GM19438 (cell line): Measurements from ENCODE around the gene KLHL21.
A peak's percentile ranks its signal among the peaks of the same experiment; 100 is the strongest.
"Not testable (repeated sequence)": the region's sequence is repeated elsewhere in the genome, so short reads cannot be mapped to it uniquely, and the experiment has no call there.

Experiments
- ATAC-seq: cut with Tn5 transposase; IDR thresholded peaks from one replicate; pipeline ENCODE4 v1.9.1; 2021; ENCODE audit warnings: low read depth; ENCODE audit not compliant: unreplicated experiment

Gene KLHL21

DNA sequence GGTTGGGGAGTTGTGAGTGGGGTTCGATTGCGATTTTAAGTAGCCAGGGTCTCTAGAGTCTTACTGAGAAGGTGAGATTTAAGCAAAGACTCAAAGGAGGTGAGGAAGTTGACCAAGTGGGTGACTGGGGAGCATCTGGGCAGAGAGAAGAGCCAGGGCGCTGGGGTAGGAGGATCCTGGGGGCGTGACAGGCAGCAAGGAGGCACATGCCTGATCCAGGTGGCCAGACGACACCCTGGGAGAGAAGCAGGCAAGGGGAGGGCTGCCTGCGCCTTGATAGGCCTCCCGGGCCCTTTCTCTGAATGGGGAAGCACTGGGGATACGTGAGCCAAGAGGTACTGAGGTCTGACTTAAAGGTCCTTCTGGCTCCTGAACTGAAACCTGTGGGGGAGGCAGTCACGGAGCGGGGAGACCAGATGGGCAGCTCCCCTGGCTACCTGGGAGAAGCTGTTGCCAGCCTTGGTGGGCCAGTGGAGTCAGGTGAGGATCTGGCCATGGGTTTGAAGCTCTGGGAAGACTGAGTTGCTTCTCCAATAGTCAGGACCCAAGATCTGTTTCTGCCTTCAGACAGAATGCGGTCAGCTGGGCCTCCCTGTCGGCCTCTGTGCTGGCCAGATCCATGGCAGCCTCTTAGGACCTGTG, 17.5 kb downstream of the KLHL21 start:
- no peak for ATAC-seq

DNA sequence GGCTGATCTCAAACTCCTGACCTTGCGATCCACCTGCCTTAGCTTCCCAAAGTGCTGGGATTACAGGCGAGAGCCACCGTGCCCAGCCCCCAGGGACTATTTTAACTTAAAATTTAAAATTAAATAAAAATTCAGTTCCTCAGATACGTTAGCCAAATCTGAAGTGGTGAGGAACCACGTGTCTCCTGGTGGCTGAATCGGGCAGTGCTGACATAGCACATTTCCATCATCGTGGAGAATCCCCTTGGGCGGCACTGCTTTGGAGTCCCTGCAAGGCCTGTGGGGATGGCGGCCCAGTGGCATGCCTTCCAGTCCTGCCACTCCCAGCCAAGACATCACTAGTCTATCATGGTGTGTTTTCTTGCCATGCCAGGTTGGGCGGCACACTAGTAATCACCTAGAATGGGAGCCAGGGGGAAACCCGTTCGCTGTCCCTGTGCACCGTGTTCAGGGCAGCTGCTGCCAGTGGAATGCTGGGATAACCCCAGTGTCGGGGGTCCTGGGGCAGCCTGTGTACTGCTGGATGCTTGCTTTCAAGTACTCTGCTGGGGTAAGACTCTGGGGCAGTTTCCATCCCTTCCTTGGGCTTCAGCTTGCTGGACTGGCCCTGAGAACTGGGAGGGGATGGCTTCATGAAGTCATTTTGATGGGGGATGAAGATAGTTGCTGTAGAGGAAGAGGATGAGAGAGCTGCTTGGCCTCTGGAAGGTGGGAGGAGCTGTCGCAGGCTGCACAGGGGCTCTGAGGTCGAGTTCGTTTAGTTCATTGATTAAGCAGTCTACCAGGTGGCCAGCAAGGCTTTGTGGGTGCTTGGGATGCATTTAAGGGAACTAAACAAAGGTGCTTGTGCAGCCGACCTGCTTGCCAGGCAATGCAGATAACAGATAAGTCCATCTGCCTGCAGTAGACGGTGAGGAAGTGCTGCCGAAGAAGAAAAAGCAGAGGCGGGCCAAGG, 18.3 kb downstream of the KLHL21 start:
- ATAC-seq, result no peak

DNA sequence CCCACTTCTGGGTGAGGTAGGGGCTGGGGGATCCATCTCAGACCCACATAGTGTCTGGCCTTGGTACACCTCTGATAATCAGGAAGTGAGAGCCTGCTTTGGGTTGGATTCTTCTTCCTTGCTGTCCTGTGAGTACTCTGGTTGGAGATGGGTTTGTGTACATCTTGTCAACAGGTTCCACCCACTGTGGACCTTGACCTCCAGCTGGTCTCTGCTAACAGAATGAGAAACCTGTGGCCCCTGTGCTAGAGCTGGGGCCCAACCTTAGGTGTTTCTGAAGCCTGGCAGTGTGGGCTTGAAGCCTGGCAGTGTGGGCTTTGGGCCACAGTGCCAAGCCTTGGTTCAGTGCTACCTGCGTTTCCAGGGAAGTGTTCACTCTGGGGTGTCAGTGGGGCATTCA, 20.3 kb downstream of the KLHL21 start:
- ATAC-seq, result no peak

DNA sequence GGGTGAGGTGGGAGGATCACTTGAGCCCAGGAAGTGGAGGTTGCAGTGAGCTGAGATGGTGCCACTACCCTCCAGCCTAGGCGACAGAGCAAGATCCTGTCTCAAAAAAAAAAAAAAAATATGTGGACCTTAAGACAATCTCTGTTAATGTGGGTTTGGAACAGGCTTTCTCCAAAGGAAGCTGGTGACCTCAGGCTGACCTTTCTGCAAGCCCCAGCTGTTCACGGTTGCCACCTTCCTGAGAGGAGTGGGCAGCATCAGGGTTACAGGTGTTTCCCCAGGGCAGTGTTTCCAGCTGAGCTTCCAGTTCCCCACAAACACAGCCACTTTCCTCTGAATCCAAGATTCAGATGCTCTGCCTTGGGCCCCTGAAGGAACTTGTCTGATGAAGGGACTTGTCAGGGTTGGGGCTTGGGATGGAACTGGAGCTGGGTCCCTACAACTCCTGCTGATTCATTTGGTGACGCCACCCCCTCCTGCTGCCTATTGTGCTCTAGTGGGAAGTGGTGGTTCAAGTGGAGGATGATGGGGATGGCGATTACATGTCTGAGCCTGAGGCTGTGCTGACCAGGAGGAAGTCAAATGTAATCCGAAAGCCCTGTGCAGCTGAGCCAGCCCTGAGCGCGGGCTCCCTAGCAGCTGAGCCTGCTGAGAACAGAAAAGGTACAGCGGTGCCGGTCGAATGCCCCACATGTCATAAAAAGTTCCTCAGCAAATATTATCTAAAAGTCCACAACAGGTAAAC, 20.9 kb downstream of the KLHL21 start:
- ATAC-seq, result no peak

DNA sequence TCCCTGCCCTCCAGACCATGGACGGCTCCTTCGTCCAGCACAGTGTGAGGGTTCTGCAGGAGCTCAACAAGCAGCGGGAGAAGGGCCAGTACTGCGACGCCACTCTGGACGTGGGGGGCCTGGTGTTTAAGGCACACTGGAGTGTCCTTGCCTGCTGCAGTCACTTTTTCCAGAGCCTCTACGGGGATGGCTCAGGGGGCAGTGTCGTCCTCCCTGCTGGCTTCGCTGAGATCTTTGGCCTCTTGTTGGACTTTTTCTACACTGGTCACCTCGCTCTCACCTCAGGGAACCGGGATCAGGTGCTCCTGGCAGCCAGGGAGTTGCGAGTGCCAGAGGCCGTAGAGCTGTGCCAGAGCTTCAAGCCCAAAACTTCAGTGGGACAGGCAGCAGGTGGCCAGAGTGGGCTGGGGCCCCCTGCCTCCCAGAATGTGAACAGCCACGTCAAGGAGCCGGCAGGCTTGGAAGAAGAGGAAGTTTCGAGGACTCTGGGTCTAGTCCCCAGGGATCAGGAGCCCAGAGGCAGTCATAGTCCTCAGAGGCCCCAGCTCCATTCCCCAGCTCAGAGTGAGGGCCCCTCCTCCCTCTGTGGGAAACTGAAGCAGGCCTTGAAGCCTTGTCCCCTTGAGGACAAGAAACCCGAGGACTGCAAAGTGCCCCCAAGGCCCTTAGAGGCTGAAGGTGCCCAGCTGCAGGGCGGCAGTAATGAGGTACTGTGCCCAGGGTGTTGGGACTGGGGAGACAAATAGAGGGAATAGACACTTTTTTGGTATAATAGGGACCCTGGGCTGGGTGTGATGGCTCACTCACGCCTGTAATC, 21.9 kb downstream of the KLHL21 start:
- no peak for ATAC-seq

DNA sequence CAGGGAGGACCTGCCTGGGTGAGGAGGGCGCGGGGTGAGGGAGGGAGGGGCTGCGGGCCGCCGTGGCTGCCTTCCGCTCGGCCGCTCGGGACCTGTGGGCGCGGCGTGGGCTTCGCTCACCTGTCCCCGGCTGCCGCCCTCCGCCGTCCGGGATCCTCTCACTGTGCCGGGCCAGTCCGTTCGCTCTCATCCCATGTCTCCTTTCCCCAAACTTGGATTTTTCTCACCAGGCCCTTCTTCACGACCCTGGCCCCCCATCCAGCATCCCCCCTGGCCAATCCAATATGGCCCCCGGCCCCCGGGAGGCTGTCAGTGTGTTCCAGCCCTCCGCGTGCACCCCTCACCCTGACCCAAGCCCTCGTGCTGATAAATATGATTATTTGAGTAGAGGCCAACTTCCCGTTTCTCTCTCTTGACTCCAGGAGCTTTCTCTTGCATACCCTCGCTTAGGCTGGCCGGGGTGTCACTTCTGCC, 22.5 kb downstream of the KLHL21 start:
- ATAC-seq, result no peak

DNA sequence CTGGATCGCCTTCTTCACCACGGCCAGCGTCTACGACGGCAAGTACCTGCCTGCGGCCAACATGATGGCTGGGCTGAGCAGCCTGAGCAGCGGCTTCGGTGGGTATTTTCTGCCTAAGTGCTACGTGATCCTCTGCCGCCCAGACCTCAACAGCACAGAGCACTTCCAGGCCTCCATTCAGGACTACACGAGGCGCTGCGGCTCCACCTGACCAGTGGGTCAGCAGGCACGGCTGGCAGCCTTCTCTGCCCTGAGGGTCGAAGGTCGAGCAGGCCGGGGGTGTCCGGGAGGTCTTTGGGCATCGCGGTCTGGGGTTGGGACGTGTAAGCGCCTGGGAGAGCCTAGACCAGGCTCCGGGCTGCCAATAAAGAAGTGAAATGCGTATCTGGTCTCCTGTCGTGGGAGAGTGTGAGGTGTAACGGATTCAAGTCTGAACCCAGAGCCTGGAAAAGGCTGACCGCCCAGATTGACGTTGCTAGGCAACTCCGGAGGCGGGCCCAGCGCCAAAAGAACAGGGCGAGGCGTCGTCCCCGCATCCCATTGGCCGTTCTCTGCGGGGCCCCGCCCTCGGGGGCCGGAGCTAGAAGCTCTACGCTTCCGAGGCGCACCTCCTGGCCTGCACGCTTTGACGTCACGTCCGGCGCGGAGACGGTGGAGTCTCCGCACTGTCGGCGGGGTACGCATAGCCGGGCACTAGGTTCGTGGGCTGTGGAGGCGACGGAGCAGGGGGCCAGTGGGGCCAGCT, 23.1 kb downstream of the KLHL21 start, which contains the start of gene ZBTB48:
Gene ZBTB48 (plus strand): TSS at position 621 of the 745 bp plus-strand sequence. CDS start 616 bp downstream, outside the sequence.
- peak; percentile 91 for ATAC-seq

DNA sequence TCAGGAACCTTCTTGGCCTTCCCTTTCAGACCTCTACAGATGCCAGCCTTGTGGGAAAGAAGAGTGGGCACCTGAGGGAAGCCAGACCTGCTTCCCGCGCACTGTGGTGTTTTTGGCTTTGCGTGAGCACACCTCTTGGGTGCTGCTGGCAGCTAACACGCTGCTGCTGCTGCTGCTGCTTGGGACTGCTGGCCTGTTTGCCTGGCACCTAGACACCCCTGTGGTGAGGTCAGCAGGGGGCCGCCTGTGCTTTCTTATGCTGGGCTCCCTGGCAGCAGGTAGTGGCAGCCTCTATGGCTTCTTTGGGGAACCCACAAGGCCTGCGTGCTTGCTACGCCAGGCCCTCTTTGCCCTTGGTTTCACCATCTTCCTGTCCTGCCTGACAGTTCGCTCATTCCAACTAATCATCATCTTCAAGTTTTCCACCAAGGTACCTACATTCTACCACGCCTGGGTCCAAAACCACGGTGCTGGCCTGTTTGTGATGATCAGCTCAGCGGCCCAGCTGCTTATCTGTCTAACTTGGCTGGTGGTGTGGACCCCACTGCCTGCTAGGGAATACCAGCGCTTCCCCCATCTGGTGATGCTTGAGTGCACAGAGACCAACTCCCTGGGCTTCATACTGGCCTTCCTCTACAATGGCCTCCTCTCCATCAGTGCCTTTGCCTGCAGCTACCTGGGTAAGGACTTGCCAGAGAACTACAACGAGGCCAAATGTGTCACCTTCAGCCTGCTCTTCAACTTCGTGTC, 23.9 kb downstream of the KLHL21 start:
- ATAC-seq, result no peak

DNA sequence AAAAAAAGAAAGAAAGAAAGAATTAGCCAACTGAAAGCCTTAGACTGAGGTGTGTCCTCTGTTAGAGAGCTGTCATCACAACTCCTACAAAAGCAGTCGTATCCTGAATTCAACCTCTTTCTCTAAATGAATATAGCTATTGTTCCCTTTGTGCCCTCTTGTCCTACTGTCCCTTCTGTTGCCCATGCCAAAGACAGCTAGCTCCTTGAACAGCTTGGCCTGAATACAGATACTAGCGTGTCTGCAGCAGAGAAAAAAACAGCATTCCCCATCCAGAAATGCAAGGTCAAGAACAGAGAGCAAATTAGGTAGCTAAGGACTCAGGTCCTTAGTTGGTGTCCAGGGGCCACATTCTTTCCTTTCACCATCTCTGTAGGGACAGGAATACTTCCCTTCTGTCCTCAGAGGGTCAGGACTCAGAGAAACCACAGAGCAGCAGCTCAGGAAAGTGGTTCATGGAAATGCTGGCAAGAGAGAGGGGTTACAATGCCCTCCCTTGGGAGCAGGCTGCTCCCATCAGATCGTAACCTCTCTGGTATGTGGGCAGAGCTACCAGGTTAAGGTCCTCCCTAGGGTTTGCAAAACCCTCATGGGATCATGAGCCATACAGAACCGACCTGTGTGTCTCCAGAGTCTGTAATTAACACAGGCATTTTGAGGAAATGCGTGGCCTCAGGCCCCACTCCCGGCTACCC, 24.7 kb downstream of the KLHL21 start:
- no peak for ATAC-seq

DNA sequence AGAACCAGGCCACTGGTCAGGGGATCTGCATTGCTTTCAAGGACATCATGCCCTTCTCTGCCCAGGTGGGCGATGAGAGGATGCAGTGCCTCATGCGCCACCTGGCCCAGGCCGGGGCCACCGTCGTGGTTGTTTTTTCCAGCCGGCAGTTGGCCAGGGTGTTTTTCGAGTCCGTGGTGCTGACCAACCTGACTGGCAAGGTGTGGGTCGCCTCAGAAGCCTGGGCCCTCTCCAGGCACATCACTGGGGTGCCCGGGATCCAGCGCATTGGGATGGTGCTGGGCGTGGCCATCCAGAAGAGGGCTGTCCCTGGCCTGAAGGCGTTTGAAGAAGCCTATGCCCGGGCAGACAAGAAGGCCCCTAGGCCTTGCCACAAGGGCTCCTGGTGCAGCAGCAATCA, 27.9 kb downstream of the KLHL21 start:
- no peak for ATAC-seq

DNA sequence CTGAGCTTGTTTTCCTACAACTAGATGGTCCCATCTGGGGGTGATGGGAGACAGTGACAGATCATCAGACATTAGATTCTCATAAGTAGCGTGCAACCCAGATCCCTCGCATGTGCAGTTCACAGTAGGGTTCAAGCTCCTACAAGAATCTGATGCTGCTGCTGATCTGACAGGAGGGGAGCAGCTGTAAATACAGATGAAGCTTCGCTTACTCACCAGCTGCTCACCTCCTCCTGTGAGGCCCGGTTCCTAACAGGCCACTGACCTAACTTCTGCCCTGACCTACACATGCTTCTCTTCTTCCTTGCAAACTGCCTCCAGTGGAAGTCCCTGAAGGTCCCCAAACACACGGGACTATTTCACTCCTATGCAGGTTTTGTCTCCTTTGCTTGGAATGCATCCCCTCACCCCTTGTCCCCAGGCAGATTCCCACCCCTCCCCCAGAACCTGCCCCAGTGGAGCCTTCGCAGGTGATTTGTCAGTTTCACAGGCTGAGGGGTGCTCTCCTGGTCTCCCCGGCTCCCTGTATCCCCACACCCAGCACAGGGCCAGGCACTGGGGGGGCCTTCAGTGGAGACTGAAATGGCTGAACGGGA, 28.5 kb downstream of the KLHL21 start:
- no peak for ATAC-seq

DNA sequence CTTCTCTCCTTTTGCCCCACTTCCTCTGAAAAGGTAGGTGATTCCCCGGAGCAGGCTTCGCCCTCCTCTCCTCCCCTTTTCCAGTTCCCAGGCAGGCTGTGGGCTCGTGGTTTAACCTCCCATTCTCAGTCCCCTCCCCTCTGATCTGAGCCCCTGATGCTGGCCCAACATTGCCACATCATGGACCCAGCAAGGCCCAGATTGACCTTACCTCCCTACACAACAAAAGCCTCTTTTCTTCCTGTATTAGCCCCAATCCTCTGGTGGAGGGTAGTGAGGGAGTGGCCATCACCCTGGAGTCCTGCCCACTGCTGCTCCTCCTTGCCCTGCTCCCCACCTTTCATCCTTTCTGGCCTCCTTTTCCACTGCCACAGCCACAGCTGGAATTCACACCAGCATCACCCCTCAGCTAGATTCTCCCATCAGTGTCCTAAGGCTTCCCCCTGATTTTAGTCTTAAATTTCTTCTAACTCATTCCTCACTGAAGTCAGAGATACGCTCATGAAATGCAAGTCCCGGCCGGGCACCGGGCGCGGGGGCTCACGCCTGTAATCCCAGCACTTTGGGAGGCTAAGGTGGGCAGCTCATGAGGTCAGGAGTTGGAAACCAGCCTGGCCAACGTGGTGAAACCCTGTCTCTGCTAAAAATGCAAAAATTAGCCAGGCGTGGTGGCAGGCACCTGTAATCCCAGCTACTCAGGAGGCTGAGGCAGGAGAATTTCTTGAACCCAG, 29.9 kb downstream of the KLHL21 start:
- no peak for ATAC-seq

DNA sequence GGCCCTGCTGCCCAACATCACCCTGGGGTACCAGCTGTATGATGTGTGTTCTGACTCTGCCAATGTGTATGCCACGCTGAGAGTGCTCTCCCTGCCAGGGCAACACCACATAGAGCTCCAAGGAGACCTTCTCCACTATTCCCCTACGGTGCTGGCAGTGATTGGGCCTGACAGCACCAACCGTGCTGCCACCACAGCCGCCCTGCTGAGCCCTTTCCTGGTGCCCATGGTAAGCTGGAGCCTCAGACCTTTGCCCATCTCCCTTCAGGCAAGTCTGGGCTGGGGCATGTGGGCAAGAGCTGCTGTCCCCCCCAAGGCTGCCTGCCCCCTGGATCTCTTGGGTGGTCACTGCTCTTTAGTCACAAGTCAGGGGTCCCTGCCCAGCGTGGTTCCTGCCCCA, 31.7 kb downstream of the KLHL21 start:
- no peak for ATAC-seq

DNA sequence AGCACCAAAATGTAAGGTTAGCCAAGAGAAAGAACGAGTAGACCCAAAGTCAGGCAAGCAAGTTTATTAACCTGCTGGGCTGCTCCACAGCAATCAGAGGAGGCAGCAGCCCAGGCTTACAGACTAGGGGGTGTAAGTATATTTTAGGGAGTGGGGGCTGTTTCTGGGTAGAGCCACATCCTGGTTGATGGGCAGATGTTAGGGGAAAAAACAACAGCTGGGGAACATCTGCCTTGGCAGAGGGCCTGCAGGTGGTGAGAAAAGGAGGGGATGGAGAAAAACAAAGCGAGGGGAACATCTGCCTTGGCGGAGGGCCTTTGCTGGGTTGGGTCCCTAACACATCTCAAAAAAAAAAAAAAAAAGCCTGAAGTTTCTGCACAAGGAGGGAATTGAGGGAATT, 32.6 kb downstream of the KLHL21 start:
- no peak for ATAC-seq

DNA sequence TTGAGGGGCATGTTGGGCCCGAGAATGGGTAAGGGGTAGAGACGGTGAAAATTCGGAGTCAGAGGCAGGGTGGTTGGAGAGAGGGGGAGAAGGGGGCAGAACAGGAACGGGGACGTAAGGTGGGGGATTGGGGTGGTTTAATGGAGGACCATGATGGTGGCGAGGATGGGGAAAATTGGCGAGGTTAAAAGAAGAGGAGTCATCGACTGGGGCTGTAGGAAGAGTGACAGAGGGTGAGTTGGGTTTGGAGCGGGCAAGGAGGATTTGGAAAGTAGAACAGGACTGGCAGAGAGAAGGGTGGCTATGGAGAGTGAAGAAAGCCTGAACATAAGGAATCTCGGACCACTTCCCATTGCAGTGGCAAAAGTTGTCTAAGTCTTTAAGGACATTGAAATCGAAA, 33.6 kb downstream of the KLHL21 start:
- ATAC-seq, result no peak

DNA sequence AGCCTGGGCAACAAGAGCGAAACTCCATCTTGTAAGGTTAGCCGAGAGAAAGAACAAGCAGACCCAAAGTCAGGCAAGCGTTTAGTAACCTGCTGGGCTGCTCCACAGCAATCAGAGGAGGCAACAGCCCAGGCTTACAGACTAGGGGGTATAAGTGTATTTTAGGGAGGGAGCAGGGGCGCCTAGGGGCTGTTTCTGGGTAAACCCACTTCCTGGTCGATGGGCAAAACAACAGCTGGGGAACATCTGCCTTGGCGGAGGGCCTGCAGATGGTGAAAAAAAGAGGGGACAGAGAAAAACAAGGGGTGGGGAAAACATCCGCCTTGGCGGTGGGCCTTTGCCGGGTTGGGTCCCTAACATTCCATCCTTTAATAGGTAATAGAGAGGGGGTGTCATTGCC, 42.4 kb downstream of the KLHL21 start:
- ATAC-seq, result no peak

DNA sequence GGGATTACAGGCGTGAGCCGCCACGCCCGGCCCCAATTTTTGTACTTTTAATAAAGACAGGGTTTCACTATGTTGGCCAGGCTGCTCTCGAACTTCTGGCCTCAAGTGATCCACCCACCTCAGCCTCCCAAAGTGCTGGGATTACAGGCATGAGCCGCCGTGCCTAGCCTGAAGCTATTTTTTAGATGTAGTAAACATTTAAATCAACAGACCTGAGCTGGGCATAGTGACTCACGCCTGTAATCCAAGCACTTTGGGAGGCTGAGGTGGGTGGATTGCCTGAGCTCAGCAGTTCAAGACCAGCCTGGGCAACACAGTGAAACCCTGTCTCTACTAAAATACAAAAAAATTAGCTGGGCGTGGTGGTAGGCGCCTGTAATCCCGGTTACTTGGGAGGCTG, 43.5 kb downstream of the KLHL21 start:
- ATAC-seq, result not testable (repeated sequence)
